Breast epithelium (tissue), 3 donors: ENCODE results near the gene PTPN4.

Experiments
- POLR2A ChIP-seq: fragments of 450-650 bp; IDR thresholded peaks from one replicate; pipeline ENCODE4 v1.6.1; 2016; ENCODE audit warnings: antibody characterized with exemption, mild to moderate bottlenecking, moderate library complexity
- POLR2AphosphoS5 ChIP-seq, 3 donors: sonication (generic); formaldehyde crosslinking; IDR thresholded peaks; one replicate each; pipeline ENCODE4 v1.6.1; 2017; ENCODE audit warnings: antibody characterized with exemption in 3 of 3
- TF ChIP-seq, protein P1 (sequence below), 3 donors: fragments of 450-650 bp; IDR thresholded peaks; one replicate each; pipeline ENCODE4 v1.5.1; 2016 to 2017; ENCODE audit warnings: antibody characterized with exemption in 3 of 3, mild to moderate bottlenecking in 3 of 3, moderate library complexity in 3 of 3

GRCh38 chr2:119731983-119732382 is 27.7 kb upstream of the PTPN4 start:
- TF ChIP-seq, protein P1, sequence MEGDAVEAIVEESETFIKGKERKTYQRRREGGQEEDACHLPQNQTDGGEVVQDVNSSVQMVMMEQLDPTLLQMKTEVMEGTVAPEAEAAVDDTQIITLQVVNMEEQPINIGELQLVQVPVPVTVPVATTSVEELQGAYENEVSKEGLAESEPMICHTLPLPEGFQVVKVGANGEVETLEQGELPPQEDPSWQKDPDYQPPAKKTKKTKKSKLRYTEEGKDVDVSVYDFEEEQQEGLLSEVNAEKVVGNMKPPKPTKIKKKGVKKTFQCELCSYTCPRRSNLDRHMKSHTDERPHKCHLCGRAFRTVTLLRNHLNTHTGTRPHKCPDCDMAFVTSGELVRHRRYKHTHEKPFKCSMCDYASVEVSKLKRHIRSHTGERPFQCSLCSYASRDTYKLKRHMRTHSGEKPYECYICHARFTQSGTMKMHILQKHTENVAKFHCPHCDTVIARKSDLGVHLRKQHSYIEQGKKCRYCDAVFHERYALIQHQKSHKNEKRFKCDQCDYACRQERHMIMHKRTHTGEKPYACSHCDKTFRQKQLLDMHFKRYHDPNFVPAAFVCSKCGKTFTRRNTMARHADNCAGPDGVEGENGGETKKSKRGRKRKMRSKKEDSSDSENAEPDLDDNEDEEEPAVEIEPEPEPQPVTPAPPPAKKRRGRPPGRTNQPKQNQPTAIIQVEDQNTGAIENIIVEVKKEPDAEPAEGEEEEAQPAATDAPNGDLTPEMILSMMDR (IDR thresholded peaks at IDR 0.05): no peak
- TF ChIP-seq POLR2A (no peak), POLR2AphosphoS5 (IDR thresholded peaks at IDR 0.05) (no peak)
